ENCODE measurements around the gene RGMA.

RGMA gene

GRCh38 chr15:93088981-93089726, at the start of gene RGMA:
Gene RGMA, minus strand, starts transcription at chr15:93089211. Its CDS starts 279 bp downstream, at chr15:93088932.
- ChIA-PET CTCF (interaction anchor here (1.0 to 2.5 kb wide), 8 partner anchors 11 to 1031 kb away, joined by 3 to 27 read pairs (median 6); no protein-coding TSS in a partner anchor), POLR2A (no interaction called here)
- no peak for DNase-seq (ENCODE audit: extremely low spot score)
- no peak for TF ChIP-seq CTCF (IDR thresholded peaks at IDR 0.05; ENCODE audit: control extremely low read depth, extremely low read depth, low read depth, missing control alignments)

DNA sequence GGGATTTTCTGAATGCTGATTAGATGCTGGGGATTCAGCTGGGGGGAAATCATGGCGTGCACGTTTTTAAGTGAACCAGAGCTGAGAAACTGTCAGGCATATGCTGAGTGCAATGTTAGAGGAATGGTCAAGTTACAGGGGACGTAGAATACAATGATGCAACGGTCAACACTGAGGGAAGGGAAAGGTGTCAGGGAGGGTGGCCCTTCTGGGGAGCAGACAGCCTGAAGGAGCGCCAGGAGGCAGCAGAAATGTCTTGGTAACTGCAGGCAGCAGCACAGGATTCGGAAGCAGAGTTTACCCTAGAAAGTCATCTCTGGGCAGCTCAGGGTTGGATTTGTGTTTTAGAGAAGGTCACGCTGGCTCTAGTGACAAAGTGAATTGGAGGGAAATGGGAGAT, 47.6 kb upstream of the RGMA start:
- TF ChIP-seq CTCF (IDR thresholded peaks at IDR 0.05; ENCODE audit: control extremely low read depth, extremely low read depth, low read depth, missing control alignments) = no peak

DNA sequence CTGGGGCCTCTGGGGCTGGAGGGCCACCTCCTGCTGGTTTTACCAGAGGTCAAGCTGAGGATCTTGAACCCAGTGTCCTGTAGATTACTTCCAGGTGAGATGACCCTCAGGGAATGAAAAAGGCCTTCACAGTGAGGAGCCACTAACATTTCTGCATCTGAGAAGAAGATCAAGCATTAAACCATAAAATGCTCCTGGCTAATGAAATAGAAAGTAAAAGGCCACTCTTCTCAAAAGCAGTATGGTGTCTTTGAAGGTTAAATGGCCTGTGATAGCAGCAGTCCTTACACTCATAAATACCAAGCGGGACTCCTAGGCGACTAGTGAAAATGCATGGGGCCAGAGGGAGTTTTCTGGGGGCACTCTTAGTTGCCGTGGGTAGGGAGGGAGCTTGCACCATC, 47.0 kb upstream of the RGMA start:
- CTCF ChIA-PET = no interaction called here
- POLR2A ChIA-PET = no interaction called here
- no peak for TF ChIP-seq CTCF (IDR thresholded peaks at IDR 0.05; ENCODE audit: control extremely low read depth, extremely low read depth, low read depth, missing control alignments)
- DNase-seq (ENCODE audit: extremely low spot score) = no peak

More for the DNA sequence above, 47.6 kb upstream of the RGMA start:
- ChIA-PET CTCF (no interaction called here), POLR2A (no interaction called here)
- DNase-seq (ENCODE audit: extremely low spot score) = no peak

DNA sequence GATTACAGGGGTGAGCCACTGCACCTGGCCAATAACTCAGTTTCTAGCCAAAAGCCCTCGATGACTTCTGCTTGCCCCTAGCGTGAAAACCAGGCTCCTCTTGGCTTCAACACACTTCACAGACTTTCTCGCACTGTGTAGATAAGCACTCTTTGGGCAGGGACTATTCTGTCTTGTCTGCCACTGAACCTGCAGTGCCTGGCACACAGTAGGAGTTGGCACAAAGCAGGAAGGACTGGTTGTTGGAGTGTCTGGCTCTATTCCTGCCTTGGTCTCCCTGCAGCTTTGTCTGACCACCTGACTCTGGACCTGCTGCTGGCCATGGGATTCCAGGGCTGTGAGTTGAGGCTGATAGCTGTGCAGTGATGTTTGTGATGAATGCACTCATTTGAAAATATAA, 46.4 kb upstream of the RGMA start:
- no peak for TF ChIP-seq CTCF (IDR thresholded peaks at IDR 0.05; ENCODE audit: control extremely low read depth, extremely low read depth, low read depth, missing control alignments)
- ChIA-PET CTCF (no interaction called here), POLR2A (no interaction called here)
- no peak for DNase-seq (ENCODE audit: extremely low spot score)

DNA sequence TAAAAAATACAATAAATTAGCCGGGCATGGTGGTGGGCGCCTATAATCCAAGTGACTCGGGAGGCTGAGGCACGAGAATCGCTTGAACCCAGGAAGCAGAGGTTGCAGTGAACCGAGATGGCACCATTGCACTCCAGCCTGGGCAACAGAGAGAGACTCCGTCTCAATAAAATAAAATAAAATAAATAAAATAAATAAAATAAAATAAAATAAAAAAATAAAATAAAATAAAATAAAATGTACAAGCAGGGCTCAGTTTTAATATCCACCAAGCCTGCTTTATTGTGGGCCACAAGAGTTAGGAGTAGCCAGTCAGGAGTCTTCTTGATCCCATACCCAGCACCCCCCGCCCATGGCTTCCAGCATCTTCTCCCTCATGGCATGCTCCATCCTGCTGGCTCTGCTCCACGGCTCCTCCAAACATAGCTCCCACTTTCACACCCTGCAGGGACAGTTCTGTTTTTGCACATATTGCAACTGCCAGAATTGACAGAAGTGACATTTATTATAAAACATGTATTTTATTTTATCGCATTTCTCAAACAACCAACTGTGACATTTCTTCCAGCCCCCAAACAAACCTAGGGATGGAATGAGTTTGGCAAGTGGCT, 42.6 kb upstream of the RGMA start:
- POLR2A ChIA-PET = no interaction called here
- TF ChIP-seq CTCF (IDR thresholded peaks at IDR 0.05; ENCODE audit: control extremely low read depth, extremely low read depth, low read depth, missing control alignments) = no peak
- CTCF ChIA-PET = no interaction called here

GRCh38 chr15:93129702-93130488, 40.9 kb upstream of the RGMA start:
- POLR2A ChIA-PET = no interaction called here
- no peak for DNase-seq (ENCODE audit: extremely low spot score)
- CTCF ChIA-PET = no interaction called here
- no peak for TF ChIP-seq CTCF (IDR thresholded peaks at IDR 0.05; ENCODE audit: control extremely low read depth, extremely low read depth, low read depth, missing control alignments)

More for the DNA sequence above, 42.6 kb upstream of the RGMA start:
- DNase-seq (ENCODE audit: extremely low spot score) = no peak

All from GM10248 (cell line).